ENCODE data around the gene TMEM170B.
A peak's percentile ranks its signal among the peaks of the same experiment; 100 is the strongest.

The TMEM170B gene

DNA sequence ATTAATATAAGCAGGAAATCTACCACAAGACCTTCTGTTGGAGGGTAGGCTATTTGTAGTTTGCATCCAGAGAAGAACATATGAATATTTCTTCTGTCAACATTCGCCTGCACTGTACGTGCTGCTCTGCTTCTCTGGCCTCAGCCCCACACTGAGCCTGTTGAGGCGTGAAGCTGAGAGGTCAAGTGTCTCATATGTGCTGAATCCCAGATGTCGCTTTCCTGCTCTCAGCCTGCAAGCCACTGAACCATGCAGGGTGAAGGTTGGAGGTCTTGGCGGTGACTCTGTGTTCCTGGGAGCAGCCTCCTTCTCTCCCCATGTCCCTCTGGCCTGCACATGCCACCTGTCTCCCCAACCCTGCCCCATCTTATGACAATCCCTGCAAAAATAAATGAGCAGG, 83.6 kb downstream of the TMEM170B start:
- Histone ChIP-seq H3K27ac (replicated peaks; ENCODE audit: low read length) (no peak overlapping the region), H4K8ac (ENCODE audit: low read depth, low read length) (no peak overlapping the region), H3K9ac (ENCODE audit: low read depth, low read length, poor library complexity) (no peak overlapping the region), H3K18ac (ENCODE audit: low read length) (no peak overlapping the region), H3K23ac (ENCODE audit: low read depth, low read length, poor library complexity) (no peak overlapping the region), H4K91ac (ENCODE audit: low read depth, low read length, poor library complexity) (no peak overlapping the region), H3K4me3 (ENCODE audit: low read length in 2 of 2) (no peak overlapping the region), H3K27me3 (ENCODE audit: control insufficient read depth in 3 of 3, insufficient read depth in 3 of 3, low read depth in 1 of 3, low read length in 3 of 3) (no peaks in the 10 kb centered on the region), H3K4ac (ENCODE audit: low read length) (no peak overlapping the region), H2BK5ac (ENCODE audit: low read length) (no peak overlapping the region), H2AK5ac (ENCODE audit: low read depth, low read length) (no peak overlapping the region), H3K9me3 (replicated peaks in 1 of 2; ENCODE audit: control insufficient read depth in 2 of 2, insufficient read depth in 1 of 2, low read depth in 1 of 2, low read length in 2 of 2) (peaks cover 0 to 4% of the 10 kb centered on the region in 2 donors), H2BK15ac (ENCODE audit: low read length) (no peak overlapping the region), H2AFZ (ENCODE audit: low read length) (no peak overlapping the region), H3K4me2 (ENCODE audit: insufficient read depth, low read length, poor library complexity, severe bottlenecking) (no peak overlapping the region), H2BK12ac (ENCODE audit: low read length) (peak overlapping the region; percentile 24), H3K79me1 (ENCODE audit: low read depth, low read length) (no peaks in the 10 kb centered on the region), H2BK120ac (ENCODE audit: low read depth, low read length) (no peak overlapping the region), H3K14ac (ENCODE audit: low read length) (no peak overlapping the region), H3K36me3 (replicated peaks in 1 of 2; ENCODE audit: control insufficient read depth in 2 of 2, insufficient read depth in 2 of 2, low read length in 2 of 2) (no peaks in the 10 kb centered on the region), H3K4me1 (ENCODE audit: control insufficient read depth in 2 of 2, insufficient read depth in 1 of 2, low read depth in 1 of 2, low read length in 2 of 2) (peaks cover 0 to 11% of the 10 kb centered on the region in 2 donors)
- no peak for DNase-seq (ENCODE audit: low spot score)
- no CpG with 5 or more reads among the region's 5 CpGs for WGBS, 2 donors (ENCODE audit: extremely low coverage in 2 of 2, insufficient read length in 2 of 2, insufficient replicate concordance in 1 of 2)

DNA sequence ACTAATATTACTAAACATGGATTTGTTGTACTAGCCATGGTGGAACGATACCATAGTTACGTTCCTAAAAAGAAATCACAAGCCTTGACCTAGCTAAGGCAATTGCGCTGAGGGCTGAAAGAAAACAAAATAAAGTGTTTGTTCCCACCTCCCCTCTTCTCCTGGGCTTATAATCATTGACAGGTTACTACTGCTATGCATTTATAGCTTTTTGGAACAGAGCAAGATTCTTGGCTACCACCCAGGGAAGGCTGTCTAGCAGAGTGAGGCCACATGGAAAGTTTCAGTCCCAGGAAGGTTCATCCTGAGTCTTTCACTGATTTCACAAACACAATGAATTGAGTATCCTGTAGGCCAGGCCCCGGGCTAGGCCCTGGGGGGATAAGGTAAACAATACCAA, 84.6 kb downstream of the TMEM170B start:
- no peak for DNase-seq (ENCODE audit: low spot score)
- Histone ChIP-seq H3K4ac (ENCODE audit: low read length) (no peak overlapping the region), H4K91ac (ENCODE audit: low read depth, low read length, poor library complexity) (no peak overlapping the region), H3K9ac (ENCODE audit: low read depth, low read length, poor library complexity) (no peak overlapping the region), H3K23ac (ENCODE audit: low read depth, low read length, poor library complexity) (no peak overlapping the region), H2BK15ac (ENCODE audit: low read length) (no peak overlapping the region), H2AK5ac (ENCODE audit: low read depth, low read length) (no peak overlapping the region), H2BK12ac (ENCODE audit: low read length) (no peak overlapping the region), H3K14ac (ENCODE audit: low read length) (no peak overlapping the region), H3K27me3 (ENCODE audit: control insufficient read depth in 3 of 3, insufficient read depth in 3 of 3, low read depth in 1 of 3, low read length in 3 of 3) (no peaks in the 10 kb centered on the region), H2BK120ac (ENCODE audit: low read depth, low read length) (no peak overlapping the region), H3K27ac (replicated peaks; ENCODE audit: low read length) (no peak overlapping the region), H3K4me1 (ENCODE audit: control insufficient read depth in 2 of 2, insufficient read depth in 1 of 2, low read depth in 1 of 2, low read length in 2 of 2) (peaks cover 1 to 11% of the 10 kb centered on the region in 2 donors), H3K36me3 (replicated peaks in 1 of 2; ENCODE audit: control insufficient read depth in 2 of 2, insufficient read depth in 2 of 2, low read length in 2 of 2) (no peaks in the 10 kb centered on the region), H2BK5ac (ENCODE audit: low read length) (no peak overlapping the region), H3K4me3 (ENCODE audit: low read length in 2 of 2) (no peak overlapping the region), H3K79me1 (ENCODE audit: low read depth, low read length) (no peaks in the 10 kb centered on the region), H3K18ac (ENCODE audit: low read length) (no peak overlapping the region), H4K8ac (ENCODE audit: low read depth, low read length) (no peak overlapping the region), H3K9me3 (replicated peaks in 1 of 2; ENCODE audit: control insufficient read depth in 2 of 2, insufficient read depth in 1 of 2, low read depth in 1 of 2, low read length in 2 of 2) (peaks cover 0 to 4% of the 10 kb centered on the region in 2 donors), H2AFZ (ENCODE audit: low read length) (no peak overlapping the region), H3K4me2 (ENCODE audit: insufficient read depth, low read length, poor library complexity, severe bottlenecking) (no peak overlapping the region)
- WGBS, 2 donors (ENCODE audit: extremely low coverage in 2 of 2, insufficient read length in 2 of 2, insufficient replicate concordance in 1 of 2) = no CpG with 5 or more reads among the region's 4 CpGs

DNA sequence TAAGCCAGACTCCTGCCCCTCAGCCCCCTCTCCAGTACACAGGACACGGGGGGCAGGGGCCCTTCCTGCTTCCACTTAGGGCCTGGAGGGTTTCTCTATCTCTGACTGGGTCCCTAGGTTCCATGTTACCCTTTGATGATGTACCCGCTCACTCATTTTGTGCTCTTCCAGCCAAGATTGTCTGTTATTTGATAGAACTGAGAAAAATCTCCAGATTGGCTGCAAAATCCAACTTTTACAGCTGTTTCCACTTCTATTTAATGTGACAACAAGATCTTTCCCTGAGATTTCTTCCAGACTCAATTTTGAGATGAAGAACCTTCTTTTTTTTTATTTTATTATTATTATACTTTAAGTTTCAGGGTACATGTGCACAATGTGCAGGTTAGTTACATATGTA, 85.7 kb downstream of the TMEM170B start:
- no peak overlapping the region for H3K9ac ChIP-seq (ENCODE audit: low read depth, low read length, poor library complexity)
- H3K23ac ChIP-seq (ENCODE audit: low read depth, low read length, poor library complexity) = no peak overlapping the region
- peaks cover 0 to 4% of the 10 kb centered on the region in 2 donors for H3K9me3 ChIP-seq (replicated peaks in 1 of 2; ENCODE audit: control insufficient read depth in 2 of 2, insufficient read depth in 1 of 2, low read depth in 1 of 2, low read length in 2 of 2)
- H4K8ac ChIP-seq (ENCODE audit: low read depth, low read length) = no peak overlapping the region
- H3K4ac ChIP-seq (ENCODE audit: low read length) = no peak overlapping the region
- H3K14ac ChIP-seq (ENCODE audit: low read length) = no peak overlapping the region
- H3K4me1 ChIP-seq (ENCODE audit: control insufficient read depth in 2 of 2, insufficient read depth in 1 of 2, low read depth in 1 of 2, low read length in 2 of 2) = peaks cover 1 to 11% of the 10 kb centered on the region in 2 donors
- no peak for DNase-seq (ENCODE audit: low spot score)
- H2BK15ac ChIP-seq (ENCODE audit: low read length) = no peak overlapping the region
- no peak overlapping the region for H2BK5ac ChIP-seq (ENCODE audit: low read length)
- no peaks in the 10 kb centered on the region for H3K27me3 ChIP-seq (ENCODE audit: control insufficient read depth in 3 of 3, insufficient read depth in 3 of 3, low read depth in 1 of 3, low read length in 3 of 3)
- H2AK5ac ChIP-seq (ENCODE audit: low read depth, low read length) = no peak overlapping the region
- H3K27ac ChIP-seq (replicated peaks; ENCODE audit: low read length) = no peak overlapping the region
- no peak overlapping the region for H3K4me3 ChIP-seq (ENCODE audit: low read length in 2 of 2)
- no peak overlapping the region for H3K4me2 ChIP-seq (ENCODE audit: insufficient read depth, low read length, poor library complexity, severe bottlenecking)
- no CpG with 5 or more reads among the region's 2 CpGs for WGBS, 2 donors (ENCODE audit: extremely low coverage in 2 of 2, insufficient read length in 2 of 2, insufficient replicate concordance in 1 of 2)
- H3K79me1 ChIP-seq (ENCODE audit: low read depth, low read length) = no peaks in the 10 kb centered on the region
- H2BK120ac ChIP-seq (ENCODE audit: low read depth, low read length) = no peak overlapping the region
- no peaks in the 10 kb centered on the region for H3K36me3 ChIP-seq (replicated peaks in 1 of 2; ENCODE audit: control insufficient read depth in 2 of 2, insufficient read depth in 2 of 2, low read length in 2 of 2)
- H2AFZ ChIP-seq (ENCODE audit: low read length) = no peak overlapping the region
- no peak overlapping the region for H4K91ac ChIP-seq (ENCODE audit: low read depth, low read length, poor library complexity)
- H3K18ac ChIP-seq (ENCODE audit: low read length) = no peak overlapping the region
- H2BK12ac ChIP-seq (ENCODE audit: low read length) = no peak overlapping the region

DNA sequence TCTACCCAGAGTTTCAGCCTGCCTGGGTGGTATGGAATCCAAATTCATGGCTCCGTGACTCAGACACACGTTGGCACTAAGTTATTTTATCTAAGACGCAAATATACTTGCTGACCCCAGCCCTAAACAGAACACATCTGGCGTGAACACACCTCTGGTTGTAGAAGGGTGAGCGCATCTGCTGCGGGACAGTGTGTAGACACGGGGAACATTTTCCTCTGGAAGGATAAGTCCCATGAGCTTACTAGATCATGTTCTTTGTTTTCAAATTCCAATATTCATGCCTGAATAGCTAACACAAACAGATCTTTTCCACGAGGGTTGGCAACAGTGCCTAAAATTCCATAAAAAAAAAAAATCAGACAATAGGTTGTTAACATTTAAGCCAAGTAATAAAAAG, 87.8 kb downstream of the TMEM170B start:
- Histone ChIP-seq H2BK120ac (ENCODE audit: low read depth, low read length) (no peak overlapping the region), H2BK12ac (ENCODE audit: low read length) (no peak overlapping the region), H3K4me3 (ENCODE audit: low read length in 2 of 2) (no peak overlapping the region), H3K79me1 (ENCODE audit: low read depth, low read length) (no peaks in the 10 kb centered on the region), H2BK5ac (ENCODE audit: low read length) (no peak overlapping the region), H3K27me3 (ENCODE audit: control insufficient read depth in 3 of 3, insufficient read depth in 3 of 3, low read depth in 1 of 3, low read length in 3 of 3) (no peaks in the 10 kb centered on the region), H3K4ac (ENCODE audit: low read length) (no peak overlapping the region), H3K4me2 (ENCODE audit: insufficient read depth, low read length, poor library complexity, severe bottlenecking) (no peak overlapping the region), H4K91ac (ENCODE audit: low read depth, low read length, poor library complexity) (no peak overlapping the region), H3K4me1 (ENCODE audit: control insufficient read depth in 2 of 2, insufficient read depth in 1 of 2, low read depth in 1 of 2, low read length in 2 of 2) (peaks cover 1 to 11% of the 10 kb centered on the region in 2 donors), H3K9me3 (replicated peaks in 1 of 2; ENCODE audit: control insufficient read depth in 2 of 2, insufficient read depth in 1 of 2, low read depth in 1 of 2, low read length in 2 of 2) (peaks cover 0 to 4% of the 10 kb centered on the region in 2 donors), H4K8ac (ENCODE audit: low read depth, low read length) (no peak overlapping the region), H3K23ac (ENCODE audit: low read depth, low read length, poor library complexity) (no peak overlapping the region), H2BK15ac (ENCODE audit: low read length) (no peak overlapping the region), H3K27ac (replicated peaks; ENCODE audit: low read length) (no peak overlapping the region), H2AK5ac (ENCODE audit: low read depth, low read length) (no peak overlapping the region), H3K9ac (ENCODE audit: low read depth, low read length, poor library complexity) (no peak overlapping the region), H3K14ac (ENCODE audit: low read length) (no peak overlapping the region), H3K18ac (ENCODE audit: low read length) (no peak overlapping the region), H3K36me3 (replicated peaks in 1 of 2; ENCODE audit: control insufficient read depth in 2 of 2, insufficient read depth in 2 of 2, low read length in 2 of 2) (no peaks in the 10 kb centered on the region), H2AFZ (ENCODE audit: low read length) (no peak overlapping the region)
- WGBS, 2 donors (ENCODE audit: extremely low coverage in 2 of 2, insufficient read length in 2 of 2, insufficient replicate concordance in 1 of 2) = no CpG with 5 or more reads among the region's 8 CpGs
- DNase-seq (ENCODE audit: low spot score) = no peak
